ENCODE measurements around the gene TAS2R40. TPM values are rescaled to one million over a fixed set of nuclear protein-coding genes. Genes with fewer than 3 reads are reported as not detected.

Gene TAS2R40
- polyA plus RNA-seq, 1 of the 3 experiments (the other 2 are of a cell fraction): not detected

DNA sequence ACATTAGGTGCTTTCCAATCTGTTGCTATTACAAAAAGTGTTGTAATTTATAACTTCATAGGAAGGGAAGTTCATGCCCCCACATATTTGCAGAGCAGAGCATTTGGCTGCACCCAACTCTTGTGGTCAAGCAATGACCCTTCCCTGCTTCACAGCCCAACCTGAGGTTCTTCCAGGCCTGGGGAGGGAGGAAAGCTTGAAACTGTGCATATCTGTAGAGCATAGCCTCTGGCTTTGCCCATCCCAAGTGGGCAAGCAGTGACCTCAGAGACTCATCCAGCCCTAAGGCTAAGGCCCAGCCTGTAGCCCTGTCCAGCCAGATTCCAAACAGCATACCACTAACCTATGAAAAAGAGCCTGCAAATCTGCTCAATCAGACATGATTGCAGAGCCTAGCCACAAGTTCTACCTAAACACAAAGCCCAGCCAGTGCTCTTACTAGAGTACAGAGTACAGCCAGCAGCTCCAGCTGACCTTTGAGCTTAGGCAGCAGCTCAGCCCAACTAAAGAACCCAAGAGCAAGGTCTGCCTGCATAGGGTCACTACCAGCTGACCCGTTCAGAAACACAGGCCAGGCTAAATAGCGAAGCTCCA, 27.0 kb downstream of the TAS2R40 start:
- TF ChIP-seq EP300 (IDR thresholded peaks at IDR 0.05; ENCODE audit: borderline replicate concordance in 1 of 2, low read depth in 1 of 2, low read length in 1 of 2): no peak
- TF ChIP-seq, protein P1, sequence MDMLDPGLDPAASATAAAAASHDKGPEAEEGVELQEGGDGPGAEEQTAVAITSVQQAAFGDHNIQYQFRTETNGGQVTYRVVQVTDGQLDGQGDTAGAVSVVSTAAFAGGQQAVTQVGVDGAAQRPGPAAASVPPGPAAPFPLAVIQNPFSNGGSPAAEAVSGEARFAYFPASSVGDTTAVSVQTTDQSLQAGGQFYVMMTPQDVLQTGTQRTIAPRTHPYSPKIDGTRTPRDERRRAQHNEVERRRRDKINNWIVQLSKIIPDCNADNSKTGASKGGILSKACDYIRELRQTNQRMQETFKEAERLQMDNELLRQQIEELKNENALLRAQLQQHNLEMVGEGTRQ (IDR thresholded peaks at IDR 0.05; ENCODE audit: borderline replicate concordance, low read depth, low read length): no peak
- TF ChIP-seq FOSL2 (IDR thresholded peaks at IDR 0.05; ENCODE audit: borderline replicate concordance, low read depth): no peak
- TF ChIP-seq, protein P2, sequence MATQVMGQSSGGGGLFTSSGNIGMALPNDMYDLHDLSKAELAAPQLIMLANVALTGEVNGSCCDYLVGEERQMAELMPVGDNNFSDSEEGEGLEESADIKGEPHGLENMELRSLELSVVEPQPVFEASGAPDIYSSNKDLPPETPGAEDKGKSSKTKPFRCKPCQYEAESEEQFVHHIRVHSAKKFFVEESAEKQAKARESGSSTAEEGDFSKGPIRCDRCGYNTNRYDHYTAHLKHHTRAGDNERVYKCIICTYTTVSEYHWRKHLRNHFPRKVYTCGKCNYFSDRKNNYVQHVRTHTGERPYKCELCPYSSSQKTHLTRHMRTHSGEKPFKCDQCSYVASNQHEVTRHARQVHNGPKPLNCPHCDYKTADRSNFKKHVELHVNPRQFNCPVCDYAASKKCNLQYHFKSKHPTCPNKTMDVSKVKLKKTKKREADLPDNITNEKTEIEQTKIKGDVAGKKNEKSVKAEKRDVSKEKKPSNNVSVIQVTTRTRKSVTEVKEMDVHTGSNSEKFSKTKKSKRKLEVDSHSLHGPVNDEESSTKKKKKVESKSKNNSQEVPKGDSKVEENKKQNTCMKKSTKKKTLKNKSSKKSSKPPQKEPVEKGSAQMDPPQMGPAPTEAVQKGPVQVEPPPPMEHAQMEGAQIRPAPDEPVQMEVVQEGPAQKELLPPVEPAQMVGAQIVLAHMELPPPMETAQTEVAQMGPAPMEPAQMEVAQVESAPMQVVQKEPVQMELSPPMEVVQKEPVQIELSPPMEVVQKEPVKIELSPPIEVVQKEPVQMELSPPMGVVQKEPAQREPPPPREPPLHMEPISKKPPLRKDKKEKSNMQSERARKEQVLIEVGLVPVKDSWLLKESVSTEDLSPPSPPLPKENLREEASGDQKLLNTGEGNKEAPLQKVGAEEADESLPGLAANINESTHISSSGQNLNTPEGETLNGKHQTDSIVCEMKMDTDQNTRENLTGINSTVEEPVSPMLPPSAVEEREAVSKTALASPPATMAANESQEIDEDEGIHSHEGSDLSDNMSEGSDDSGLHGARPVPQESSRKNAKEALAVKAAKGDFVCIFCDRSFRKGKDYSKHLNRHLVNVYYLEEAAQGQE (IDR thresholded peaks at IDR 0.05; ENCODE audit: low read depth, low read length): no peak
- TF ChIP-seq EZH2phosphoT487 (IDR thresholded peaks at IDR 0.05; ENCODE audit: borderline replicate concordance, low read depth): no peak
- TF ChIP-seq RXRA (IDR thresholded peaks at IDR 0.05; ENCODE audit: borderline replicate concordance, low read depth): no peak
- no peak for TF ChIP-seq SIN3A (IDR thresholded peaks at IDR 0.05; ENCODE audit: borderline replicate concordance, low read depth, low read length)
- TF ChIP-seq NFIC (IDR thresholded peaks at IDR 0.05; ENCODE audit: borderline replicate concordance): no peak
- TF ChIP-seq, protein P3, sequence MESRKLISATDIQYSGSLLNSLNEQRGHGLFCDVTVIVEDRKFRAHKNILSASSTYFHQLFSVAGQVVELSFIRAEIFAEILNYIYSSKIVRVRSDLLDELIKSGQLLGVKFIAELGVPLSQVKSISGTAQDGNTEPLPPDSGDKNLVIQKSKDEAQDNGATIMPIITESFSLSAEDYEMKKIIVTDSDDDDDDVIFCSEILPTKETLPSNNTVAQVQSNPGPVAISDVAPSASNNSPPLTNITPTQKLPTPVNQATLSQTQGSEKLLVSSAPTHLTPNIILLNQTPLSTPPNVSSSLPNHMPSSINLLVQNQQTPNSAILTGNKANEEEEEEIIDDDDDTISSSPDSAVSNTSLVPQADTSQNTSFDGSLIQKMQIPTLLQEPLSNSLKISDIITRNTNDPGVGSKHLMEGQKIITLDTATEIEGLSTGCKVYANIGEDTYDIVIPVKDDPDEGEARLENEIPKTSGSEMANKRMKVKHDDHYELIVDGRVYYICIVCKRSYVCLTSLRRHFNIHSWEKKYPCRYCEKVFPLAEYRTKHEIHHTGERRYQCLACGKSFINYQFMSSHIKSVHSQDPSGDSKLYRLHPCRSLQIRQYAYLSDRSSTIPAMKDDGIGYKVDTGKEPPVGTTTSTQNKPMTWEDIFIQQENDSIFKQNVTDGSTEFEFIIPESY (IDR thresholded peaks at IDR 0.05; ENCODE audit: borderline replicate concordance, low read depth): no peak
- TF ChIP-seq JUND (IDR thresholded peaks at IDR 0.05): no peak
- TF ChIP-seq TAF1 (IDR thresholded peaks at IDR 0.05; ENCODE audit: borderline replicate concordance, low read depth, low read length): no peak
- TF ChIP-seq RFX5 (IDR thresholded peaks at IDR 0.05; ENCODE audit: low read length): no peak
- TF ChIP-seq, protein P4, sequence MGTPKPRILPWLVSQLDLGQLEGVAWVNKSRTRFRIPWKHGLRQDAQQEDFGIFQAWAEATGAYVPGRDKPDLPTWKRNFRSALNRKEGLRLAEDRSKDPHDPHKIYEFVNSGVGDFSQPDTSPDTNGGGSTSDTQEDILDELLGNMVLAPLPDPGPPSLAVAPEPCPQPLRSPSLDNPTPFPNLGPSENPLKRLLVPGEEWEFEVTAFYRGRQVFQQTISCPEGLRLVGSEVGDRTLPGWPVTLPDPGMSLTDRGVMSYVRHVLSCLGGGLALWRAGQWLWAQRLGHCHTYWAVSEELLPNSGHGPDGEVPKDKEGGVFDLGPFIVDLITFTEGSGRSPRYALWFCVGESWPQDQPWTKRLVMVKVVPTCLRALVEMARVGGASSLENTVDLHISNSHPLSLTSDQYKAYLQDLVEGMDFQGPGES (IDR thresholded peaks at IDR 0.05; ENCODE audit: low read depth, low read length): no peak
- TF ChIP-seq, protein P5, sequence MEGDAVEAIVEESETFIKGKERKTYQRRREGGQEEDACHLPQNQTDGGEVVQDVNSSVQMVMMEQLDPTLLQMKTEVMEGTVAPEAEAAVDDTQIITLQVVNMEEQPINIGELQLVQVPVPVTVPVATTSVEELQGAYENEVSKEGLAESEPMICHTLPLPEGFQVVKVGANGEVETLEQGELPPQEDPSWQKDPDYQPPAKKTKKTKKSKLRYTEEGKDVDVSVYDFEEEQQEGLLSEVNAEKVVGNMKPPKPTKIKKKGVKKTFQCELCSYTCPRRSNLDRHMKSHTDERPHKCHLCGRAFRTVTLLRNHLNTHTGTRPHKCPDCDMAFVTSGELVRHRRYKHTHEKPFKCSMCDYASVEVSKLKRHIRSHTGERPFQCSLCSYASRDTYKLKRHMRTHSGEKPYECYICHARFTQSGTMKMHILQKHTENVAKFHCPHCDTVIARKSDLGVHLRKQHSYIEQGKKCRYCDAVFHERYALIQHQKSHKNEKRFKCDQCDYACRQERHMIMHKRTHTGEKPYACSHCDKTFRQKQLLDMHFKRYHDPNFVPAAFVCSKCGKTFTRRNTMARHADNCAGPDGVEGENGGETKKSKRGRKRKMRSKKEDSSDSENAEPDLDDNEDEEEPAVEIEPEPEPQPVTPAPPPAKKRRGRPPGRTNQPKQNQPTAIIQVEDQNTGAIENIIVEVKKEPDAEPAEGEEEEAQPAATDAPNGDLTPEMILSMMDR (IDR thresholded peaks at IDR 0.05): no peak
- TF ChIP-seq YY1 (IDR thresholded peaks at IDR 0.05; ENCODE audit: low read depth): no peak
- TF ChIP-seq POLR2AphosphoS5 (IDR thresholded peaks at IDR 0.05; ENCODE audit: low read depth, low read length): no peak
- no peak for TF ChIP-seq GATA2 (CRISPR knock-in tag; IDR thresholded peaks at IDR 0.05)
- TF ChIP-seq GABPA (IDR thresholded peaks at IDR 0.05; ENCODE audit: low read depth): no peak
- Histone ChIP-seq H3K4me1 (ENCODE audit: control insufficient read depth in 1 of 2, insufficient read depth in 2 of 2, low read depth in 1 of 2, low read length in 1 of 2) (peaks cover 0 to 3% of the 10 kb centered on the region in 2 experiments; a peak in 1 of 4 replicates), H3K79me2 (ENCODE audit: insufficient read depth) (no peaks in the 10 kb centered on the region), H4K20me1 (ENCODE audit: insufficient read depth) (no peaks in the 10 kb centered on the region), H3K9me3 (peaks cover 6% of the 10 kb centered on the region; the same call in 1 of the 2 replicates), H2AFZ (ENCODE audit: low read depth) (no peak overlapping the region), H3K9ac (no peak overlapping the region), H3K9me2 (no peaks in the 10 kb centered on the region), H3K27me3 (ENCODE audit: insufficient read depth) (no peaks in the 10 kb centered on the region), H3K4me2 (no peak overlapping the region), H3K36me3 (replicated peaks in 1 of 2; ENCODE audit: control insufficient read depth in 1 of 2, insufficient read depth in 2 of 2, low read length in 1 of 2) (no peaks in the 10 kb centered on the region), H3K4me3 (ENCODE audit: low read depth in 2 of 2, low read length in 1 of 2) (no peak overlapping the region), H3F3A (replicated peaks; ENCODE audit: insufficient read depth) (no peaks in the 10 kb centered on the region), H3K27ac (ENCODE audit: low read depth in 2 of 2, low read length in 1 of 2) (no peak overlapping the region)
- WGBS (ENCODE audit: low lambda C conversion rate): 52% methylated on average over 2 of the region's 2 CpGs
- ChIA-PET POLR2A (no interaction called here), CTCF (interaction anchor here (0.8 to 5.0 kb wide), 6 partner anchors 9 to 168 kb away, joined by 3 to 33 read pairs (median 4); no protein-coding TSS in a partner anchor)
- no peak for DNase-seq

Data from SK-N-SH (cell line).